ENCODE results near the gene ZNF57. TPM values are rescaled to one million over a fixed set of nuclear protein-coding genes. Genes with fewer than 3 reads are reported as not detected.

ZNF57 gene
- total and polyA plus RNA-seq, 9 of the 15 experiments (the other 6 are each of a cell fraction or from before 2014, with no cell fraction given), result 3.9 to 13.5 (median 7.8) TPM

DNA sequence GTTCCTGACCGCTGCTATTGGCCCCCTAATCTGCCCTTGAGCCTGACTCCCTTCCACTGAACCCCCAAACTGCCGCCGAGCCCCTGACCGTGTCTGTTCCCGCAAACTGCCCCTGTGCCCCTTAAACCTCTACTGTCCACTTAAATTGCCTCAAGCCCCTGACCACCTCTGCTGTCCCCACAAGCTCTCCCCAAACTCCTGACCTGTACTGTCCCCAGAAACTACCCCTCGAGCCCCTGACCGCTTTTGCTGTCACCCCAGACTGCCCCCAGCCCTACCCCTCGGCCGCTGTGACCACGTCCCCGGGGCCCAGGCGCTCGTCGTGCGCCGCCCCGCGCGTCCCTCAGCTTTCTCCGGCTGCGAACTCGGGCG is 43.7 kb downstream of the ZNF57 start (continued):
- TF ChIP-seq, protein P1, sequence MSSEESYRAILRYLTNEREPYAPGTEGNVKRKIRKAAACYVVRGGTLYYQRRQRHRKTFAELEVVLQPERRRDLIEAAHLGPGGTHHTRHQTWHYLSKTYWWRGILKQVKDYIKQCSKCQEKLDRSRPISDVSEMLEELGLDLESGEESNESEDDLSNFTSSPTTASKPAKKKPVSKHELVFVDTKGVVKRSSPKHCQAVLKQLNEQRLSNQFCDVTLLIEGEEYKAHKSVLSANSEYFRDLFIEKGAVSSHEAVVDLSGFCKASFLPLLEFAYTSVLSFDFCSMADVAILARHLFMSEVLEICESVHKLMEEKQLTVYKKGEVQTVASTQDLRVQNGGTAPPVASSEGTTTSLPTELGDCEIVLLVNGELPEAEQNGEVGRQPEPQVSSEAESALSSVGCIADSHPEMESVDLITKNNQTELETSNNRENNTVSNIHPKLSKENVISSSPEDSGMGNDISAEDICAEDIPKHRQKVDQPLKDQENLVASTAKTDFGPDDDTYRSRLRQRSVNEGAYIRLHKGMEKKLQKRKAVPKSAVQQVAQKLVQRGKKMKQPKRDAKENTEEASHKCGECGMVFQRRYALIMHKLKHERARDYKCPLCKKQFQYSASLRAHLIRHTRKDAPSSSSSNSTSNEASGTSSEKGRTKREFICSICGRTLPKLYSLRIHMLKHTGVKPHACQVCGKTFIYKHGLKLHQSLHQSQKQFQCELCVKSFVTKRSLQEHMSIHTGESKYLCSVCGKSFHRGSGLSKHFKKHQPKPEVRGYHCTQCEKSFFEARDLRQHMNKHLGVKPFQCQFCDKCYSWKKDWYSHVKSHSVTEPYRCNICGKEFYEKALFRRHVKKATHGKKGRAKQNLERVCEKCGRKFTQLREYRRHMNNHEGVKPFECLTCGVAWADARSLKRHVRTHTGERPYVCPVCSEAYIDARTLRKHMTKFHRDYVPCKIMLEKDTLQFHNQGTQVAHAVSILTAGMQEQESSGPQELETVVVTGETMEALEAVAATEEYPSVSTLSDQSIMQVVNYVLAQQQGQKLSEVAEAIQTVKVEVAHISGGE (CRISPR knock-in tag; IDR thresholded peaks at IDR 0.05), result no peak
- TF ChIP-seq, protein P2, sequence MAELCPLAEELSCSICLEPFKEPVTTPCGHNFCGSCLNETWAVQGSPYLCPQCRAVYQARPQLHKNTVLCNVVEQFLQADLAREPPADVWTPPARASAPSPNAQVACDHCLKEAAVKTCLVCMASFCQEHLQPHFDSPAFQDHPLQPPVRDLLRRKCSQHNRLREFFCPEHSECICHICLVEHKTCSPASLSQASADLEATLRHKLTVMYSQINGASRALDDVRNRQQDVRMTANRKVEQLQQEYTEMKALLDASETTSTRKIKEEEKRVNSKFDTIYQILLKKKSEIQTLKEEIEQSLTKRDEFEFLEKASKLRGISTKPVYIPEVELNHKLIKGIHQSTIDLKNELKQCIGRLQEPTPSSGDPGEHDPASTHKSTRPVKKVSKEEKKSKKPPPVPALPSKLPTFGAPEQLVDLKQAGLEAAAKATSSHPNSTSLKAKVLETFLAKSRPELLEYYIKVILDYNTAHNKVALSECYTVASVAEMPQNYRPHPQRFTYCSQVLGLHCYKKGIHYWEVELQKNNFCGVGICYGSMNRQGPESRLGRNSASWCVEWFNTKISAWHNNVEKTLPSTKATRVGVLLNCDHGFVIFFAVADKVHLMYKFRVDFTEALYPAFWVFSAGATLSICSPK (IDR thresholded peaks at IDR 0.05; ENCODE audit: borderline replicate concordance), result 0 out of 2 replicates have a peak, but pooled peaks have one; percentile 12
- TF ChIP-seq CTBP1 (IDR thresholded peaks at IDR 0.05; ENCODE audit: borderline replicate concordance) (no peak), REST (IDR thresholded peaks at IDR 0.05; ENCODE audit: borderline replicate concordance) (no peak), REST (CRISPR knock-in tag; IDR thresholded peaks at IDR 0.05; ENCODE audit: low read depth) (no peak), ETV6 (IDR thresholded peaks at IDR 0.05; ENCODE audit: borderline replicate concordance in 1 of 2, low read depth in 2 of 2, low read length in 1 of 2) (no peak), ETV6 (CRISPR knock-in tag; IDR thresholded peaks at IDR 0.05; ENCODE audit: borderline replicate concordance) (no peak), NKRF (IDR thresholded peaks at IDR 0.05; ENCODE audit: borderline replicate concordance) (no peak; the same call in 1 of the 2 replicates), HDAC8 (tag; IDR thresholded peaks at IDR 0.05) (no peak)
- TF ChIP-seq, protein P3, sequence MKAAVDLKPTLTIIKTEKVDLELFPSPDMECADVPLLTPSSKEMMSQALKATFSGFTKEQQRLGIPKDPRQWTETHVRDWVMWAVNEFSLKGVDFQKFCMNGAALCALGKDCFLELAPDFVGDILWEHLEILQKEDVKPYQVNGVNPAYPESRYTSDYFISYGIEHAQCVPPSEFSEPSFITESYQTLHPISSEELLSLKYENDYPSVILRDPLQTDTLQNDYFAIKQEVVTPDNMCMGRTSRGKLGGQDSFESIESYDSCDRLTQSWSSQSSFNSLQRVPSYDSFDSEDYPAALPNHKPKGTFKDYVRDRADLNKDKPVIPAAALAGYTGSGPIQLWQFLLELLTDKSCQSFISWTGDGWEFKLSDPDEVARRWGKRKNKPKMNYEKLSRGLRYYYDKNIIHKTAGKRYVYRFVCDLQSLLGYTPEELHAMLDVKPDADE (conservative IDR thresholded peaks at IDR 0.05; ENCODE audit: control insufficient read depth, low read depth, low read length), result no peak; the same call in 1 of the 2 replicates

Data from K562 (cell line).